GM18526 (cell line): Measurements from ENCODE around the gene ISOC2.

Source experiments
- POLR2A ChIP-seq: IDR thresholded peaks from 3 replicates; pipeline ENCODE4 v1.6.1; 2011; ENCODE audit not compliant: insufficient read length; ENCODE audit errors: extremely low read depth

ISOC2 gene

GRCh38 chr19:55442372-55442961 lies 19.0 kb downstream of the ISOC2 start:
- TF ChIP-seq POLR2A = no peak

GRCh38 chr19:55441692-55442321 lies 19.6 kb downstream of the ISOC2 start:
- TF ChIP-seq POLR2A = no peak

GRCh38 chr19:55441319-55441691 lies 20.1 kb downstream of the ISOC2 start:
- no peak for TF ChIP-seq POLR2A

GRCh38 chr19:55440411-55441105 lies 20.9 kb downstream of the ISOC2 start:
- no peak for TF ChIP-seq POLR2A

- no peak for TF ChIP-seq POLR2A
These were observed 22.4 kb downstream of the ISOC2 start for GRCh38 chr19:55439052-55439451.

GRCh38 chr19:55437410-55437809 lies 24.0 kb downstream of the ISOC2 start:
- TF ChIP-seq POLR2A = no peak

- no peak for TF ChIP-seq POLR2A
These were observed 24.6 kb downstream of the ISOC2 start for GRCh38 chr19:55436847-55437246.

GRCh38 chr19:55435020-55435419 lies 26.4 kb downstream of the ISOC2 start:
- TF ChIP-seq POLR2A = no peak

- TF ChIP-seq POLR2A = no peak
These were observed 27.0 kb downstream of the ISOC2 start for GRCh38 chr19:55434356-55434919.

- TF ChIP-seq POLR2A = no peak
These were observed 28.1 kb downstream of the ISOC2 start for GRCh38 chr19:55433292-55433691.

GRCh38 chr19:55432241-55432959 lies 29.0 kb downstream of the ISOC2 start:
- TF ChIP-seq POLR2A = no peak

GRCh38 chr19:55431183-55431582 lies 30.3 kb downstream of the ISOC2 start:
- no peak for TF ChIP-seq POLR2A

- no peak for TF ChIP-seq POLR2A
These were observed 35.4 kb downstream of the ISOC2 start for GRCh38 chr19:55426042-55426441.

GRCh38 chr19:55424518-55424917 lies 36.9 kb downstream of the ISOC2 start:
- no peak for TF ChIP-seq POLR2A

GRCh38 chr19:55423225-55424005 lies 38.0 kb downstream of the ISOC2 start:
- TF ChIP-seq POLR2A = no peak

GRCh38 chr19:55419624-55420236 lies 41.7 kb downstream of the ISOC2 start:
- no peak for TF ChIP-seq POLR2A
